Sigmoid colon (tissue), 4 donors: Measurements from ENCODE around the gene HRC.

Experiments
- EP300 ChIP-seq, 4 donors: sonication (generic); formaldehyde crosslinking; IDR thresholded peaks; one replicate each; pipeline ENCODE4 v1.6.1; 2017; ENCODE audit warnings: antibody characterized with exemption in 4 of 4
- POLR2AphosphoS5 ChIP-seq, 4 donors: sonication (generic); formaldehyde crosslinking; IDR thresholded peaks; one replicate each; pipeline ENCODE4 v1.6.1; 2017; ENCODE audit warnings: antibody characterized with exemption in 4 of 4
- TF ChIP-seq, protein P1 (sequence below), 4 experiments: fragments of 450-650 bp in 3 of 4; fragments of 200-600 bp in 1 of 4; IDR thresholded peaks; one replicate each; pipeline ENCODE4 v1.5.1; 2016 to 2019; ENCODE audit warnings: antibody characterized with exemption in 4 of 4, mild to moderate bottlenecking in 3 of 4, moderate library complexity in 2 of 4

DNA sequence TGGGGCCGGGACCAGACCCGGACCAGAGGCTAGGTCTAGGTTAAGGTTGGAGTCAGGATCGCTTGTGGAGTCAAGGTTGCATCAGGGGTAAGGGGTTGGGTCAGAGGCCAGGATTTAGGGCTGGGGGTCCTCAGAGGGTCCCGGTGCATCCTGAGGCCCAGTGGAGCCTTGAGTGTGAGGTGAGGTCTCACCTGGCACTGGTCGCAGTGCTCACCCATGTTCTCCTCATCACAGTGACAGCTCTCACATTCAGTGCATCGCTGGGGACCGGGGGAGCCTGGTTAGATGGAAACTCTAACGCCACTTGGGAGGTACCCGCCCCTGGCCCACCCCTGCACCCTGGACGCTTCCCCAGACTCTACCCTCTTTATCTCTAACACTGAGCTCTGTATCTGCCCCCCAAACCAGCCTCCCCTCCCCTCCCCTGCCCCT is 3.1 kb downstream of the HRC start:
- TF ChIP-seq, protein P1, sequence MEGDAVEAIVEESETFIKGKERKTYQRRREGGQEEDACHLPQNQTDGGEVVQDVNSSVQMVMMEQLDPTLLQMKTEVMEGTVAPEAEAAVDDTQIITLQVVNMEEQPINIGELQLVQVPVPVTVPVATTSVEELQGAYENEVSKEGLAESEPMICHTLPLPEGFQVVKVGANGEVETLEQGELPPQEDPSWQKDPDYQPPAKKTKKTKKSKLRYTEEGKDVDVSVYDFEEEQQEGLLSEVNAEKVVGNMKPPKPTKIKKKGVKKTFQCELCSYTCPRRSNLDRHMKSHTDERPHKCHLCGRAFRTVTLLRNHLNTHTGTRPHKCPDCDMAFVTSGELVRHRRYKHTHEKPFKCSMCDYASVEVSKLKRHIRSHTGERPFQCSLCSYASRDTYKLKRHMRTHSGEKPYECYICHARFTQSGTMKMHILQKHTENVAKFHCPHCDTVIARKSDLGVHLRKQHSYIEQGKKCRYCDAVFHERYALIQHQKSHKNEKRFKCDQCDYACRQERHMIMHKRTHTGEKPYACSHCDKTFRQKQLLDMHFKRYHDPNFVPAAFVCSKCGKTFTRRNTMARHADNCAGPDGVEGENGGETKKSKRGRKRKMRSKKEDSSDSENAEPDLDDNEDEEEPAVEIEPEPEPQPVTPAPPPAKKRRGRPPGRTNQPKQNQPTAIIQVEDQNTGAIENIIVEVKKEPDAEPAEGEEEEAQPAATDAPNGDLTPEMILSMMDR (IDR thresholded peaks at IDR 0.05) = no peak
- TF ChIP-seq POLR2AphosphoS5 (IDR thresholded peaks at IDR 0.05) (no peak), EP300 (IDR thresholded peaks at IDR 0.05) (no peak)
